Activated naive CD8-positive, alpha-beta T cell treated with anti-CD3 and anti-CD28 coated beads, Interleukin-2, amount 10 ng/mL, durations not matched to agents 7 days and 5 days (primary cell): ENCODE results near the gene ABCF3. TPM values are rescaled to one million over a fixed set of nuclear protein-coding genes. Genes with fewer than 3 reads are reported as not detected.

Experiments used
- ATAC-seq: fragments of 150-1000 bp; cut with Tn5 transposase; one replicate; pipeline ENCODE4 v1.10.0; 2021; ENCODE audit warnings: low read depth, moderate library complexity
- POLR2A ChIA-PET: fragments of 350-600 bp; sonication (Branson Sonifier 250); formaldehyde crosslinking; loops from one replicate; lab custom pipeline; 2021; ENCODE audit warnings: antibody characterized with exemption; lab: Charles Lee
- DNase-seq: peaks from one replicate; pipeline ENCODE4 v3.0.0; 2021
- H3K27ac Mint-ChIP-seq: one replicate; pipeline ENCODE4 v1.8.0; 2022; ENCODE audit warnings: mild to moderate bottlenecking, mixed read lengths
- H3K27me3 Mint-ChIP-seq: one replicate; pipeline ENCODE4 v1.8.0; 2022; ENCODE audit warnings: mild to moderate bottlenecking, moderate library complexity, mixed read lengths
- H3K36me3 Mint-ChIP-seq: one replicate; pipeline ENCODE4 v1.8.0; 2021; ENCODE audit warnings: mild to moderate bottlenecking, mixed read lengths
- H3K4me1 Mint-ChIP-seq: one replicate; pipeline ENCODE4 v1.8.0; 2021; ENCODE audit warnings: mixed read lengths
- H3K4me3 Mint-ChIP-seq: one replicate; pipeline ENCODE4 v1.8.0; 2022; ENCODE audit warnings: mild to moderate bottlenecking, moderate library complexity, mixed read lengths
- H3K9me3 Mint-ChIP-seq: one replicate; pipeline ENCODE4 v1.8.0; 2021; ENCODE audit warnings: mixed read lengths
- total RNA-seq, 2 experiments: library from RNA; stranded (reverse); gene quantifications; one replicate each; pipeline ENCODE4 v1.2.3, GENCODE V29; 2021

ABCF3 gene
- total RNA-seq, 2 experiments from 2014 or later, result 68.6 to 76.3 TPM

DNA sequence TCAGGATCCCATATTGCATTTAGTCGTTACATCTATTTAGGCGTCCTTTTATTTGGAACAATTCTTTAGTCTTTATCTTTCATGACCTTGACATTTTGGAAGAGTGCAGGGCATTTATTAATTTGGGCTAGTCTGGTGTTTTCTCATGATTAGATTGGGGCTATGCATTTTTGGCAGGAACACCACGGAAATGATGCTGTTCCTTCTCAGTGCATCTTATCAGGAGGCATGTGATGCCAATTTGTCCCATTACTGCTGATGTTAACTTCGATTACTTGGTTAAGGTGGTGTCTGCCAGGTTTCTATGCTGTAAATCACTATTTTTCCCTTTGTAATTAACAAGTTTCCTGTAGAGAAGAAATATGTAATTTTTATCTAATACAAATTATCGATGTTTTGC, 25.3 kb downstream of the ABCF3 start:
- Mint-ChIP-seq H3K27ac (no peak overlapping the region), H3K36me3 (no peaks in the 10 kb centered on the region), H3K4me1 (no peaks in the 10 kb centered on the region), H3K4me3 (no peak overlapping the region), H3K9me3 (no peaks in the 10 kb centered on the region), H3K27me3 (peaks cover 19% of the 10 kb centered on the region)
- no peak for DNase-seq
- POLR2A ChIA-PET, result no interaction called here
- no peak for ATAC-seq

GRCh38 chr3:184211718-184212117, 25.7 kb downstream of the ABCF3 start:
- Mint-ChIP-seq H3K36me3 (no peaks in the 10 kb centered on the region), H3K27me3 (peaks cover 15% of the 10 kb centered on the region), H3K4me1 (no peaks in the 10 kb centered on the region), H3K27ac (no peak overlapping the region), H3K4me3 (no peak overlapping the region), H3K9me3 (no peaks in the 10 kb centered on the region)
- no peak for DNase-seq
- POLR2A ChIA-PET, result no interaction called here
- ATAC-seq, result no peak

GRCh38 chr3:184218814-184219213, 32.8 kb downstream of the ABCF3 start:
- ATAC-seq (no peak), DNase-seq (no peak)
- Mint-ChIP-seq H3K4me1 (no peaks in the 10 kb centered on the region), H3K27ac (no peak overlapping the region), H3K4me3 (no peak overlapping the region), H3K36me3 (no peaks in the 10 kb centered on the region), H3K27me3 (peaks cover 7% of the 10 kb centered on the region), H3K9me3 (no peaks in the 10 kb centered on the region)
- POLR2A ChIA-PET, result no interaction called here

DNA sequence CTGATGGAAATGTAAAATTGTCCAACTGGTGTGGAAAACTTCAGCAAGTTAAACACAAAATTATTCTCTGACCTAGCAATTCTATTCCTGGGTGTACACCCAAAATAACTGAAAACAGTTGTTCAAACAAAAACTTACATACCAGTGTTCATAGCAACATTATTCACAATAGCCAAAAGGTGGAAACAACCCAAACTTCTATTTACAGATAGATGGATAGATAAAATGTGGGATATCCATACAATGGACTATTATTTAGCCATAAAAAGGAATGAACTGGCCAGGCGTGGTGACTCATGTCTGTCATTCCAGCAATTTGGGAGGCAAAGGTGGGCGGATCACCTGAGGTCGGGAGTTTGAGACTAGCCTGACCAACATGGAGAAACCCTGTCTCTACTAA, 36.5 kb downstream of the ABCF3 start:
- Mint-ChIP-seq H3K4me1 (no peaks in the 10 kb centered on the region), H3K9me3 (no peaks in the 10 kb centered on the region), H3K36me3 (no peaks in the 10 kb centered on the region), H3K27ac (no peak overlapping the region), H3K4me3 (no peak overlapping the region), H3K27me3 (peaks cover 21% of the 10 kb centered on the region)
- no peak for ATAC-seq
- DNase-seq, result no peak
- POLR2A ChIA-PET, result no interaction called here

- H3K27ac Mint-ChIP-seq, result no peak overlapping the region
- peaks cover 32% of the 10 kb centered on the region for H3K27me3 Mint-ChIP-seq
- POLR2A ChIA-PET, result no interaction called here
- no peaks in the 10 kb centered on the region for H3K9me3 Mint-ChIP-seq
- ATAC-seq (no peak), DNase-seq (no peak)
- peaks cover 2% of the 10 kb centered on the region for H3K4me1 Mint-ChIP-seq
- H3K36me3 Mint-ChIP-seq, result no peaks in the 10 kb centered on the region
- no peak overlapping the region for H3K4me3 Mint-ChIP-seq
Measured at GRCh38 chr3:184223946-184224345, 37.9 kb downstream of the ABCF3 start.

GRCh38 chr3:184227481-184227935, 41.5 kb downstream of the ABCF3 start:
- Mint-ChIP-seq H3K27me3 (peaks cover 53% of the 10 kb centered on the region), H3K9me3 (no peaks in the 10 kb centered on the region), H3K4me1 (peaks cover 2% of the 10 kb centered on the region), H3K27ac (no peak overlapping the region), H3K36me3 (no peaks in the 10 kb centered on the region), H3K4me3 (no peak overlapping the region)
- ATAC-seq (no peak), DNase-seq (peak; percentile 62)
- POLR2A ChIA-PET, result interaction anchor here (1.2 kb wide), 1 partner anchor 22 kb away, joined by 3 read pairs; the partner anchor contains the start of gene EEF1AKMT4

- POLR2A ChIA-PET, result interaction anchor here (1.2 kb wide), 1 partner anchor 21 kb away, joined by 3 read pairs; the partner anchor contains the start of gene EEF1AKMT4
- Mint-ChIP-seq H3K9me3 (no peaks in the 10 kb centered on the region), H3K27ac (no peak overlapping the region), H3K36me3 (no peaks in the 10 kb centered on the region), H3K27me3 (peaks cover 56% of the 10 kb centered on the region), H3K4me1 (peaks cover 2% of the 10 kb centered on the region), H3K4me3 (peak overlapping the region; percentile 66)
- DNase-seq (no peak), ATAC-seq (no peak)
Measured at GRCh38 chr3:184228376-184229137, 42.6 kb downstream of the ABCF3 start.

GRCh38 chr3:184229394-184230080, 43.5 kb downstream of the ABCF3 start, which contains the start of gene VWA5B2:
VWA5B2 (plus strand) TSS chr3:184229585; CDS start chr3:184230529, 944 bp downstream.
- Mint-ChIP-seq H3K36me3 (no peaks in the 10 kb centered on the region), H3K27ac (no peak within 1 kb of the TSS), H3K4me1 (peaks cover 2% of the 10 kb centered on the region), H3K27me3 (peaks cover 54% of the 10 kb centered on the region), H3K9me3 (no peaks in the 10 kb centered on the region), H3K4me3 (peak within 1 kb of the TSS; percentile 66)
- POLR2A ChIA-PET, result no interaction called here
- DNase-seq (peak; percentile 80), ATAC-seq (peak; percentile 95)

DNA sequence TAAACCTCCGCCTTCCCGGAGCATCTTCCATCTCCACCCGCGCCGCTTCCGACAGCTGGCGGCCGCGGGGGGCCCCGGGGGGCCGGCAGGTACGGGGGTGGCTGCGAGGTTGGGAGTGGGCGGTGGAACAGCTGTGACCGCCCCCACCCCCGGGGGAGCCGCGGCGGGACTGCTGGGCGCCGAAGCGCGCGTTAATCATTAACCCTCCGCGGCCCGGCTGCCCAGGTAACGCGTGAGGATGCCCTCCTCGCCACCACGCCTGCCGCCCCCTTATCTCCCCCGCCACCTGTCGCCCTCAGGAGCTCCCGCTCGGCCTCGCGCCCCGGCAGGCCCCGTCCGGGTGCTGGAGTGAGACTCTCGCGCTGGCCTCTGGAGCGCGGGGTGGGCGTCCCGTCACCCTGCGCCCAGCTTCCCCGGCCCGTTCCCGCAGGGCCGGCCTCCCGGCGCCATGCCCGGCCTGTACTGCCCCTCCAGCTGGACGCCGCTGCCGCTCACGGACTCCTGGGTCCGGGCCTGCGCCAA, 44.1 kb downstream of the ABCF3 start:
- peaks cover 2% of the 10 kb centered on the region for H3K4me1 Mint-ChIP-seq
- POLR2A ChIA-PET, result no interaction called here
- H3K9me3 Mint-ChIP-seq, result no peaks in the 10 kb centered on the region
- H3K27ac Mint-ChIP-seq, result no peak overlapping the region
- H3K27me3 Mint-ChIP-seq, result peaks cover 53% of the 10 kb centered on the region
- DNase-seq (no peak), ATAC-seq (no peak)
- H3K36me3 Mint-ChIP-seq, result no peaks in the 10 kb centered on the region
- no peak overlapping the region for H3K4me3 Mint-ChIP-seq

DNA sequence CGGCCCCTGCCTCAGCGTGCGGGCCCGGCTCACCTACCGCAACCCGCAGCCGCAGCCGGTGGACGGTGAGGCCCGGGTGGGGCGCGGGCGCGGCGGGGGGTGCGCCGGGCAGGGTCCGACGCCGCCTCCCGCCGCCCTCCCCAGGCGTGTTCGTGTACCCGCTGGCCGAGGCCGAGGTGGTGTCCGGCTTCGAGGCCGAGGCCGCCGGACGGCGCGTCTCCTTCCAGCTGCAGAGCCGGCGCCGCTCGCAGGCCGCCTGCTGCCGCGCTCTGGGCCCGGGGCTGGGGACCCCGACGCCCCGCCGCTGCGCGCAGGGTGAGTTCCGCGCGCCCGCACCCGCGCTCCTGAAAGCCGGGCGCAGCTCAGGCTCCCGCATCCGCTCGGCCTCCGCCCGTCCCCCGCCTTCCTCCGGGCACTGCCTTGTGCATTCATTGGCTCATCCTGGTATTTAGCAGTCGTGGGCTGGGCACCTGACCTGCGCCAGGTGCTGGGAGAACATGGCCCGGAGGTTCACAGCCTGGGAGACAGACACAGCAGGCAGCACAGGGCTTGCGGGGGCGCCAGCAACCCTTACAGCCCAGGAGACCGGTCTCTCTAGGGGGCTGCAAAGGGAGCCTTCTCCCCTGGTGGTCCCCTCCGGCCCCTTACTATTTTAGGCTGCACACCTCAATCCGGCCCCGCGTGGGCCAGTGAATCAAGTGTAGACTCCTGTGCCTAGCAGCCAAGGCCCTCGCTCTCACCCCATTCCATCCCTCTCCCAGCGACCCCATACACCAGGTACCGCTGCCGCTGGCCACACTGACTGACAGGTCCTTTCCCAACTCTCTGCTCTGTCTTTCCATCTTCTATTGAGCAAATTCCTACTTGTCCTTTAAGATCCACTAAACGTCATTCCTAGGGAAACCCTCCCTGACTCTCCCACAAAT, 44.9 kb downstream of the ABCF3 start:
- ATAC-seq (no peak), DNase-seq (no peak)
- POLR2A ChIA-PET, result no interaction called here
- peak overlapping the region; percentile 65 for H3K4me3 Mint-ChIP-seq
- H3K36me3 Mint-ChIP-seq, result no peaks in the 10 kb centered on the region
- H3K27ac Mint-ChIP-seq, result no peak overlapping the region
- peaks cover 2% of the 10 kb centered on the region for H3K4me1 Mint-ChIP-seq
- H3K9me3 Mint-ChIP-seq, result no peaks in the 10 kb centered on the region
- H3K27me3 Mint-ChIP-seq, result peaks cover 48% of the 10 kb centered on the region

DNA sequence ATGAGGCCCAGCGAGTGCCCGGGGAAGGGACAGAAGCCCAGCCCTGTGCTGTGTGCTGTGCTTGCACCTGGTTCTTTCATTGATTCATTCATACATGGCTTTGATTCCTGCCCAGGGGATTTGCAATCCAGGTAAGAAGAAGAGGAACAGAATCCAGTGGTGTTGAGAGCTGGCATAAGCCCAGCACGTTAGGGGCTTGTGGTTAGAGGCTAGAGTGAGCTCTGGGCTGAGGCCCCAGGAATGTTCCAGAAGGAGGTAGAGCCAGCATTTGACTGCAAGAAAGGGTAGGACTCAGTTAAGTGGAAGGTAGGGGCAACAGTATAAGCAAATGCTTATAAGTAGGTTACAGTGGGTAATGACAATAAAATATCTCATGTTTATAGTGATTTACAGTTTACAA, 45.7 kb downstream of the ABCF3 start:
- ATAC-seq (no peak), DNase-seq (no peak)
- POLR2A ChIA-PET, result no interaction called here
- Mint-ChIP-seq H3K27me3 (peaks cover 41% of the 10 kb centered on the region), H3K36me3 (no peaks in the 10 kb centered on the region), H3K9me3 (no peaks in the 10 kb centered on the region), H3K4me3 (peak overlapping the region; percentile 65), H3K27ac (no peak overlapping the region), H3K4me1 (peaks cover 2% of the 10 kb centered on the region)

DNA sequence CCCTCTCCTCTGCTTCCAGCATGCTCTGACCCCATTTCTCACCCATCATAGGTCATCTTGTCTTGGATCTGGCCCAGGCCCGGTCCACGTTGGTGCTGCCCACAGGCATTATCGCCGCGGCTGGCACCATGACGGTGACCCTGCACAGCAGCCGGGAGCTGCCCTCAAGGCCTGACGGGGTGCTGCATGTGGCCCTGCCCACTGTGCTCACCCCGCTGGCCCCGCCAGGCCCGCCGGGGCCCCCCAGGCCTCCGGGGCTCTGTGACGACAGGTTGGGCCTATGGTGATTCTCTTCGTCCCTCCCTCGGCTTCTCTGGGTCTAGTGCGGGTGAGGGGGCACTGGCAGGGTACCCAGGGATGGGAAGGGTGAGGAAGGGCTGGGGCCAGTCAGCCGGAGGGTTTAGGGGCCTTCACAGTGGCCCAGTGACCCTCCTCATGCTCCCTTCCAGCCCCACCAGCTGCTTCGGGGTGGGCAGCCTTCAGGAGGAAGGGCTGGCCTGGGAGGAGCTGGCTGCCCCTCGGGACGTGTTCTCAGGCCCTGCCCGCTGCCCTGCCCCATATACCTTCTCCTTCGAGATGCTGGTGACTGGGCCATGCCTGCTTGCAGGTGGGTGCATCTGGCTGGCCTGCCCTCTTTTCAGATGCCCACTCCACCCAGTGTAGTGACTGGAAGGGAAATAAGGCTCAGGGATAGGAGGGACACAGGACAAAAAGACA, 47.3 kb downstream of the ABCF3 start:
- no peak for DNase-seq
- Mint-ChIP-seq H3K27ac (no peak overlapping the region), H3K27me3 (peaks cover 30% of the 10 kb centered on the region), H3K9me3 (no peaks in the 10 kb centered on the region), H3K4me3 (no peak overlapping the region), H3K36me3 (no peaks in the 10 kb centered on the region), H3K4me1 (peaks cover 4% of the 10 kb centered on the region)
- POLR2A ChIA-PET, result interaction anchor here (0.6 kb wide), 1 partner anchor 82 kb away, joined by 5 read pairs; no protein-coding TSS in a partner anchor
- no peak for ATAC-seq
